Measurements from ENCODE around the gene KCNQ1. TPM values are rescaled to one million over a fixed set of nuclear protein-coding genes. Genes with fewer than 3 reads are reported as not detected.

Gene KCNQ1
- total and polyA plus RNA-seq, 9 donors, result 1.4 to 17.2 (median 3.8) TPM

DNA sequence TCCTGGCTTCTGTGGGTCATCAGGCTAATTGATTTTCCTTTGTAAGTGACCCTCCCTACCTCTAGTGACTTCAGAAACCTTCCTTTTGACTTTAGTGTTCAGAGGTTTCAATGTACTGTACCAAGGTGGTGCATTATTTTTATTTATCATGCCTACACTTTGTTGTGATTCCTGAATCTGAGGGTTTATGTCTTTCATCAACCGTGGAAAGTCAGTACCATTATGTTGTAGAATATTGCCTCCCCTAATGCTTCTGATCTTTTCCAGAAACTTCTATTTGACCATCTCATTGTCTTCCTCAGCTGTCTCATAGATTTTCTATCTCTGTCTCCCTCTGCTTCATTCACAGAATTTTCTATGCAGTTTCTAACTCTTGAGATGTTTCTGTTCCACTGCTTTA lies 149.5 kb downstream of the KCNQ1 start:
- no peak overlapping the region for H3K4me3 ChIP-seq
- H3K4me1 ChIP-seq (ENCODE audit: insufficient read depth), result no peaks in the 10 kb centered on the region
- H3K27me3 ChIP-seq, result no peaks in the 10 kb centered on the region
- no peaks in the 10 kb centered on the region for H3K9me3 ChIP-seq
- H3K36me3 ChIP-seq, result no peaks in the 10 kb centered on the region
- intact Hi-C loops (cut with DNase I), result no loop called here
- no peak for DNase-seq
- TF ChIP-seq, protein P1, sequence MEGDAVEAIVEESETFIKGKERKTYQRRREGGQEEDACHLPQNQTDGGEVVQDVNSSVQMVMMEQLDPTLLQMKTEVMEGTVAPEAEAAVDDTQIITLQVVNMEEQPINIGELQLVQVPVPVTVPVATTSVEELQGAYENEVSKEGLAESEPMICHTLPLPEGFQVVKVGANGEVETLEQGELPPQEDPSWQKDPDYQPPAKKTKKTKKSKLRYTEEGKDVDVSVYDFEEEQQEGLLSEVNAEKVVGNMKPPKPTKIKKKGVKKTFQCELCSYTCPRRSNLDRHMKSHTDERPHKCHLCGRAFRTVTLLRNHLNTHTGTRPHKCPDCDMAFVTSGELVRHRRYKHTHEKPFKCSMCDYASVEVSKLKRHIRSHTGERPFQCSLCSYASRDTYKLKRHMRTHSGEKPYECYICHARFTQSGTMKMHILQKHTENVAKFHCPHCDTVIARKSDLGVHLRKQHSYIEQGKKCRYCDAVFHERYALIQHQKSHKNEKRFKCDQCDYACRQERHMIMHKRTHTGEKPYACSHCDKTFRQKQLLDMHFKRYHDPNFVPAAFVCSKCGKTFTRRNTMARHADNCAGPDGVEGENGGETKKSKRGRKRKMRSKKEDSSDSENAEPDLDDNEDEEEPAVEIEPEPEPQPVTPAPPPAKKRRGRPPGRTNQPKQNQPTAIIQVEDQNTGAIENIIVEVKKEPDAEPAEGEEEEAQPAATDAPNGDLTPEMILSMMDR (IDR thresholded peaks at IDR 0.05), result no peak
- TF ChIP-seq POLR2A (IDR thresholded peaks at IDR 0.05) (no peak), EP300 (IDR thresholded peaks at IDR 0.05) (no peak)
- WGBS, 3 donors, result 86 to 100% (median 96%) methylated on average over 1 of the region's 1 CpG
- H3K27ac ChIP-seq, result no peak overlapping the region

DNA sequence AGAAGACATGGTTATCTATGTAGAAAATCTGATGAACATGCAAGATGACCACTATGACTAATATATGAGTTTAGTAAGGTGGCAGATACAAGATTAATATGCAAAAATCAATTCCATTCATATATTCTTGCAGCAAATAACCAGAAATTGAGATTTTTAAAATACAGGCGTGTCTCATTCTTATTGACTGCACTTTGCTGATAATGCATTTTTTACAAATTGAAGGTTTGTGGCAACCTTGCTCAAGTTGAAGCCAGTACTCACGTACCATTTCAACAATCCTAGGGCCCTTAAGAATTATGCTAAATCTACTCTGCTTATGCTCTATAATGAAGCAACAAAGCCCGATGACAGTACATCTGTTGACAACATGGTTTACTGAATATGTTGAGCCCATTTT lies 150.4 kb downstream of the KCNQ1 start:
- TF ChIP-seq, protein P1 (IDR thresholded peaks at IDR 0.05), result no peak
- TF ChIP-seq EP300 (IDR thresholded peaks at IDR 0.05) (no peak), POLR2A (IDR thresholded peaks at IDR 0.05) (no peak)
- Histone ChIP-seq H3K36me3 (no peaks in the 10 kb centered on the region), H3K27me3 (no peaks in the 10 kb centered on the region), H3K27ac (no peak overlapping the region), H3K4me1 (ENCODE audit: insufficient read depth) (no peaks in the 10 kb centered on the region), H3K4me3 (no peak overlapping the region), H3K9me3 (no peaks in the 10 kb centered on the region)
- intact Hi-C loops (cut with DNase I), result no loop called here
- 93 to 95% (median 93%) methylated on average over 3 of the region's 3 CpGs for WGBS, 3 donors
- DNase-seq, result no peak

DNA sequence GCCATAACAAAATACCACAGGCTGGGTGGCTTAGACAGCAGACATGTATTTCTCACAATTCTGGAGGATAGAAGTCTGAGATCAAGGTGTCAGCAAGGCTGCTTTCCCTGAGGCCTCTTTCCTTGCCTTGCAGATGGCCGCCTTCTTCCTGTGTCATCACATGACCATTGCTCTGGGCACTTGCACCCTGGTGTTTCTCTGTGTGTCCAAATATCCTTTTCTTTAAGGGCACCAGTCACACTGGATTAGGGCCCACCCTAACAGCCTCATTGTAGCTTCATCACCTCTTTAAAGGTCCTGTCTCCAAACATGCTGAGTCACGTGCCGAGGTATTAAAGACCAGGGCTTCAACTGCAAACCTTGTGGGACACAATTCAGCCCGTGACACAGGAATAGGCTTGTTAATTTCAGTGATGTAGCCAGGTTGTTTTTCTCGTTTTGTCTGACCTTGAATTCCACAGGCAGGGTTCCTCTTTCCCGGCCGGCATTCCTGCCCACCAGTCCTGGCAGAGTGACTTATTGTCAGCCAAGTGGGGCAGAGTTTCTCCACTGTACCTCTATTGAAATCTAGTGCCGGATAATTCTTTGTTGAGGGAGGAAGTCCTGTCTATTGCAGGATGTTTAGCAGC lies 154.9 kb downstream of the KCNQ1 start:
- 52 to 68% (median 57%) methylated on average over 8 of the region's 8 CpGs for WGBS, 3 donors
- TF ChIP-seq POLR2A (IDR thresholded peaks at IDR 0.05), result no peak
- TF ChIP-seq EP300 (IDR thresholded peaks at IDR 0.05), result no peak
- TF ChIP-seq, protein P1 (IDR thresholded peaks at IDR 0.05), result no peak
- no peak overlapping the region for H3K4me3 ChIP-seq
- no peak overlapping the region for H3K27ac ChIP-seq
- DNase-seq, result no peak
- H3K9me3 ChIP-seq, result no peaks in the 10 kb centered on the region
- intact Hi-C loops (cut with DNase I), result no loop called here
- H3K4me1 ChIP-seq (ENCODE audit: insufficient read depth), result no peaks in the 10 kb centered on the region
- no peaks in the 10 kb centered on the region for H3K27me3 ChIP-seq
- no peaks in the 10 kb centered on the region for H3K36me3 ChIP-seq

DNA sequence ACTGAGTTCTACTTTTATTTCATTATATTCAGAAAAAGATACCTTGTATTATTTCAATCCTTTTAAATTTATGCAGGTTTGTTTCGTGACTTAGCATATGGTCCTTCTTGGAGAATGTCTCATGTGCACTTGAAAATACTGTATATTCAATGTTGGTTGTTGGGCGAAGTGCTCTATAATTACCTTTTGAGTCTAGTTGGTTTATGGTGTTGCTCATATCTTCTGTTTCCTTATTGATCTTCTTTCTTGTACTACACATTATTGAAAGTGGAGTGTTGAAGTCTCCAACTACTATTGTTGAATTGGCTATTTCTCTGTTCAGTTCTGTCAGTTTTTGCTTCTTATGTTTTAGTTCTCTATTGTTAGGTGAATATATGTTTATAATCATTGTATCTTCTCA lies 164.5 kb downstream of the KCNQ1 start:
- intact Hi-C loops (cut with DNase I), result no loop called here
- DNase-seq, result no peak
- H3K9me3 ChIP-seq, result peaks cover 0 to 3% of the 10 kb centered on the region in 2 donors
- no peak overlapping the region for H3K4me3 ChIP-seq
- TF ChIP-seq EP300 (IDR thresholded peaks at IDR 0.05) (no peak), POLR2A (IDR thresholded peaks at IDR 0.05) (no peak)
- TF ChIP-seq, protein P1 (IDR thresholded peaks at IDR 0.05), result no peak
- no peaks in the 10 kb centered on the region for H3K27me3 ChIP-seq
- 86 to 88% (median 88%) methylated on average over 2 of the region's 2 CpGs for WGBS, 3 donors
- no peak overlapping the region for H3K27ac ChIP-seq
- no peaks in the 10 kb centered on the region for H3K4me1 ChIP-seq (ENCODE audit: insufficient read depth)
- H3K36me3 ChIP-seq, result no peaks in the 10 kb centered on the region
